KOPT-K1 (cell line): ENCODE results near the gene MAJIN.
A peak's percentile ranks its signal among the peaks of the same experiment; 100 is the strongest.

Source experiments
- H3K27ac ChIP-seq: fragments of 200-600 bp; sonication (generic); 2 replicates; pipeline ENCODE4 v1.5.1; 2016; ENCODE audit warnings: antibody characterized with exemption, mild to moderate bottlenecking, low read depth, low read length; ENCODE audit not compliant: poor library complexity, severe bottlenecking
- H3K36me3 ChIP-seq: fragments of 200-600 bp; sonication (generic); 2 replicates; pipeline ENCODE4 v1.5.1; 2017; ENCODE audit warnings: antibody characterized with exemption, mild to moderate bottlenecking, low read length, moderate library complexity; ENCODE audit not compliant: insufficient read depth
- H3K9me3 ChIP-seq: fragments of 200-600 bp; sonication (generic); 2 replicates; pipeline ENCODE4 v1.5.1; 2017; ENCODE audit warnings: antibody characterized with exemption, low read length, mild to moderate bottlenecking; ENCODE audit not compliant: insufficient read depth, poor library complexity, severe bottlenecking

MAJIN gene

DNA sequence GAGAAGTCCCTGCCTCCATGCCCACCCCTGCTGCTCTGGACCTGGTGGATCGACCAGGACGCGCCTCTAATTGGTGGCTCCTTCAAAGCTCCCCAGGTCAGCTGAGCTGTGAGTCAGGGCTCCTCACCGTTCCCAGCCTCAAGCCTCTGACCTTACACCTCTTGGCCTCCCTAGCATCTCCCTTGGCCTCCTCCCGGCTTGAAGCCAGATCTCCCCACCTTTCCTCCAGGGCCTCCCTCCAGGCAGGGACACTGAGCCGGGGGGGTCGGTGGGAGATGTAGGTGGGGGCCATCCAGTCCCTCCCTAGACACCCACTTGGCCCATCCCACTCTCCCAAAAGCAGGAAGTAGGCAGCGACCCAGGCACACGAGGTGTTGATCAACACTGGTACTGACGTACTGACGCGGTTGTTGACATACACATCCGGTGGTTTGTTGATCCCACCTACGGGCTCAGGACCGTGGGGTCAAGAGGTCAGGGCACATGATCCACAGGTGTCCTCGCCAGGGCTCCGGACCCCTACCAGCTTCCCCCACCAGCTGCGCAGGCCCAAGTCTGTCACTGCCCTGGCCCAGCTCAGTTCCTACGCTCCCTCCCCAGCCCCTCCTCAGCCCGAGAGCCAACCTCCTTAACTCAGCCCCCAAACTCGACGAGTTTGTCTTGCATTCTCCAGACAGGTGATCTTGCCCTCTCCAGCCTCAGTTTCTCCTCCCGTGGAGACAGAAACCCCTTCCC is 55.7 kb downstream of the MAJIN start:
- no peaks in the 10 kb centered on the region for H3K9me3 ChIP-seq
- H3K27ac ChIP-seq = peak overlapping the region; percentile 76
- peaks cover 27% of the 10 kb centered on the region for H3K36me3 ChIP-seq

DNA sequence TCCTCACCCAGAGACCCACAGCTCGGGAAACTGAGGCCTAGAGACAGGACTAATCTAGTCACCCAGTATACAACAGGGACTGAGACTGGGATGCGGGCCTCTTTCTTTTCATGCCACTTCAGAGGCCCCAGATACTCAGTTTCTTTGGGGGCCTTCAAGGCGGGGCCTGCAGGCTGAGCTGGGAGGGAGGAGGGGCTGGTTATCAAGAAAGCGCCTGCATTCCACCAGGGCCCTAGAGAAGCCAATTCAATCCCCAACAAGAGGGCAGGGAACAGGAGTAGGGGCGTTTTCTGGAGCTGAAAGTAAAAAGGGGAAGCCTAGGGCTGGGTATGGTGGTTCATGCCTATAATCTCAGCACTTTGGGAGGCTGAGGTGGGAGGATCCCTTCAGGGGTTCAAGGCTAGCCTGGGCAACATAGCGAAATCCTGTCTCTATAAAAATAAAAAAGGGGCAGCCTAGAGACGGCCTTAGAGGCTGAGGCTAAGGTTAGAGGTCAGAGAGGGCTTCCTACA is 56.5 kb downstream of the MAJIN start:
- no peaks in the 10 kb centered on the region for H3K9me3 ChIP-seq
- peak overlapping the region; percentile 76 for H3K27ac ChIP-seq
- peaks cover 35% of the 10 kb centered on the region for H3K36me3 ChIP-seq

DNA sequence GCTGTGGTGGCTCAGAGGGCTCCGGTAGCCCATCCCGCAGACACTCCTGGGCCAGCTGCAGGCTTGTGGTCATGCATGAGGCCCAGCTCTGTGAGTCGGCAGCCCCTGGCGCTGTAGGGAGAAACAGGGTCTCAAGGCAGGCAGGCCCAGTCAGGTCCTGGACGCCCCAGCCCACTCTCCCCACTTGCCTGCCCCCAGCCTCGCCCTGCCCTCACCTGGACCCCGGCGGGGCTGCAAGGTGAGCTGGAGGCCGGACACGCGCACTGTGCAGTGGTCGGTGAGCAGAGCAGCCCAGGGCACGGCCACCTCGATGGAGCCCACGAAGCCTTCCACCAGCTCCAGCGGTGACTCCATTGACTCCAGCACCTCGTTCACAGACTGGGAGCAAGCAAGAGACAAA is 57.8 kb downstream of the MAJIN start:
- Histone ChIP-seq H3K9me3 (no peaks in the 10 kb centered on the region), H3K36me3 (peaks cover 48% of the 10 kb centered on the region), H3K27ac (no peak overlapping the region)

DNA sequence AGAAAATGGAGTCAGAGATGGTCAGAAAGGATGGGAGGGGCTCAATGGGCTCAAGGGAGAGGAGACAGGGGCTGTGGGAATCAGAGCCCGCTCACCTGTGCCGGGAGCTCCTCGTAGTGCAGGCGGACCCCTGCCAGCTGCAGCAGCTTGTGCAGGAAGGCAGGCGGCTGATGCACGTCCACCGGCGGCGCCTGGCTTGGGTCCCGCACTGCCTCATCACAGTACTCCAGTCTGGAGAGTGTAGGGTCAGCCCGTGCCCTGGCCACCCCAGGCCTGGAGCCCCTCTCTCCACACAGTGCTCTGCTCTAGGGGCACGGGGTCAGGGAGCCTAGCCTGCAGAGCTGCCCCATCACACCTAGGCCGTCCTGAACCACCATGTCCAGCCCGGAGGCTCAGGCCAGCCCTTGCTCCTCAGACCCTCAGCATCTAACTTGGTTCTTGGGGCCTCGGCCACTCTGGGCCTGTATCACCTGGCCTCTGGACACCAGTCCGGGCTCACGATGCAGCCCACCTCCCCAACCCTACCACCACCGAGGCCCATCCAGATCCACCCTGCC is 58.7 kb downstream of the MAJIN start:
- Histone ChIP-seq H3K9me3 (no peaks in the 10 kb centered on the region), H3K27ac (no peak overlapping the region), H3K36me3 (peaks cover 55% of the 10 kb centered on the region)

DNA sequence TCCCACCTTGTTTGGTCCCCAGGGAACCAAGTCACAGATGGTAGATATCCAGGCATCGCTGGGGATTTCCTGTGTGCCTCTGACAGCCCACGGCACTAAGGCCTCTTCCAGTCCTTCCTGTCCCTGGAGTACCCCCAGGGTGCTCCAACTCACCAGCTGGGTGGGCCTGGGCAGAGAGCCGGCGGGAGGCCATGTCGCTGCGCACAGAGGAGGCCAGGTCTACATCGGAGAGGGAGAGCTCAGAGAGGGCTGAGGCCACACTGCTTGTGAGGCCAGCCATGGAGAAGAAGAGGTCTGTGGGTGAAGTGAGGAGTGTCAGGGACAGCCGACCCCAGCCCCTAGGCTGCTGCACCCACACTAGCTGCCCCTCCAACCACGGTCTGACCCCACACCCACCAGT is 60.2 kb downstream of the MAJIN start:
- peaks cover 70% of the 10 kb centered on the region for H3K36me3 ChIP-seq
- no peak overlapping the region for H3K27ac ChIP-seq
- H3K9me3 ChIP-seq = no peaks in the 10 kb centered on the region

DNA sequence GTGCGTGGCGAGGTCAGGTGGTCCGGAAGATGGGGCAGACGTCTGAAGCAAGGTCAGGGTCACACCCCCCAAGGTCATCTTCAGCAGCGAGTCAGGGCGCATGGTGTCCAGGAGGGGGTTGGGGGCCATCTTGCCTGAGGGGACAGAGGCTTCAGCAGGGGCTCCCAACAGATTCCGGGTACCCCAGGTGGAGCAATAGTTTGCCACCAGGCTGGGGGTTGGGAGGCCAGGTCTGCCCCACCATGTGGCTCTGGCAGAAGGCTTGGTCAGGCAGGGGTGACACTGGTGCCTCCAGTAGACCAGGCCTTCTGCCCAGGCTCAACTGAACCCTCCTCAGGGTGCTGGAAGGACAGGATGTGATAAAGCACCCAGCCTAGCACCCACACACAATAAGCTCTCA is 60.8 kb downstream of the MAJIN start:
- Histone ChIP-seq H3K9me3 (no peaks in the 10 kb centered on the region), H3K36me3 (peaks cover 75% of the 10 kb centered on the region), H3K27ac (no peak overlapping the region)

DNA sequence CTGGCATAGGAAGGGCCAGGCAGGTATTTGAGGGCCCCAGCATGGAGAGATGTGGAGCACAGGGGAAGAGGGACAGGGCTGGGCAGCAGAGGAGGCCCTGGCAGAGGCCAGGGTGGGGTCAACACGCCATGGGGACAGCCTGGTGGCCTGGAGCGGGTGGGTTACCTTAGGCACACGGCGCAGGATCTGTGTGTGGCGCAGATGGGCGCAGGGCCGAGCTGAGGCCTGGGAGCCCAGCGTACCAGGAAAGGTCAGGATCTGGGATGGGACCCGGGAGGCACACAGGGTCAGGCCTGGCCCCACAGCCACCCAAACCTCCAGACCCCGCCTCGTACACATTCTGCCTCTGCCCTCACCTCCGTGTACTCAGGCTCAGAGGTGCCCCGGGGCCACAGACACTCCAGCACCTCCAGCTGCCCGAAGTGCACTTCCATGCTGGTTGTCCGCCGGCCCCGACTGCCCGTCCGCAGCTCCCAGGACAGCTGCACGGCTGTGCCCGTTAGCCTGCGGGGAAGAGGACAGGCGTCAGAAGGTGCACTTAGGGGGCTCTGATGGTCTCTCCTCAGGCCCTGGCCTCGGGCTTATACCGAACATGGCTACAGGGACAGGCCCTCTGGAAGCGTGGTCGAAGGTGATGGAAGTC is 61.3 kb downstream of the MAJIN start:
- no peak overlapping the region for H3K27ac ChIP-seq
- peaks cover 81% of the 10 kb centered on the region for H3K36me3 ChIP-seq
- H3K9me3 ChIP-seq = no peaks in the 10 kb centered on the region

DNA sequence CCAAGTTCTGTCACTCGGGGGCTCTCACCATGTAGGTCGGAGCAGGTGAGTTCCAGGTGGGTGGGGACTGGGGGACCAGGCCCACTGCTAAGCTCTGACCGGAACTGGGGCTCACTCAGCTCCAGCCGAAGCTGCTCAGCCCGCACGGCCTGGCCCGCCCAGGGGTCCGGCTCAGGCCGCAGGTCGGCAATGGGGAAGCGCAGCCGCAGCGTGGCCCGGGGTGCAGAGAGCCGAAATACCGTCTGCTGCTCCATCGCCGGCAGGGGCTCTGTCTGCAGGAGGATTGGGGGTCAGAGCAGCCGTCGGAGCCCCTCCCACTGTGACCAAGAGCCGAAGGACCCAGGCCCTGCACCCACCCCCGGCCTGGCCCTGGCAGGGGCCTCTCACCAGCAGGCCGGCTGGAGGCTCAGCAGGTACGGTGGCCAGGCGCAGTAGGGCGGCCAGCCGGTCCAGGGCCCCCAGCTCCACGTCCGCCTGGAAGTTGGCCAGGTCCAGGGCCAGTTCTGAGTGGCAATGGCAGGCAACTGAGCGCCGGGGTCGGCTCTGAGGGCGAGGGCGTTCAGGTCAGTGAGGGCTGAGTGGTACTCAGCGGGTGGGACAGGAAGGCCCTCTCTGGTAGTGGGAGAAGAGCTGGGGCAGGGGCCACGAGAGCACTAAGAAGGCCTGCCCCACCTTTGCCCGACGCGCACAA is 62.1 kb downstream of the MAJIN start:
- H3K36me3 ChIP-seq = peaks cover 83% of the 10 kb centered on the region

DNA sequence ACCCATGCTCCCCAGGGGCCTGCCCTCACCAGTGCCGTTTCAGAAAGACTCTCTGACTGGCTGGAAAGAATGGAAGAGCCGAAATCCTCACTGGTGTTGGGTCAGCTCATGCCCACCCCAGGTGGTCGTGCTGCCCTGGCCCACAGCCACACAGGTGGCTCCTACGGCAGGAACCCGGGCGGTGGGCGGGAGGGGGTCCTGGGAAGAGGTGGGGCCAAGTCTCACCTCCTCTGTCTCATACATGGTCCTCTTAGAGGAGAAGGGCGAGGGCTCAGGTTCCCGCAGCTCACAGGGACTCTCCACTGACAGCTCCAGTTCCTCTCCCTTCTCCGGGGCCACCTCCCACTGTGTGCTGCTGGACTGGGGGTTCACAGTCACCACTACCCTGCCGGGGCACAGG is 63.1 kb downstream of the MAJIN start:
- Histone ChIP-seq H3K36me3 (peaks cover 80% of the 10 kb centered on the region), H3K9me3 (no peaks in the 10 kb centered on the region), H3K27ac (no peak overlapping the region)

More for the DNA sequence above, 62.1 kb downstream of the MAJIN start:
- no peaks in the 10 kb centered on the region for H3K9me3 ChIP-seq
- H3K27ac ChIP-seq = no peak overlapping the region

DNA sequence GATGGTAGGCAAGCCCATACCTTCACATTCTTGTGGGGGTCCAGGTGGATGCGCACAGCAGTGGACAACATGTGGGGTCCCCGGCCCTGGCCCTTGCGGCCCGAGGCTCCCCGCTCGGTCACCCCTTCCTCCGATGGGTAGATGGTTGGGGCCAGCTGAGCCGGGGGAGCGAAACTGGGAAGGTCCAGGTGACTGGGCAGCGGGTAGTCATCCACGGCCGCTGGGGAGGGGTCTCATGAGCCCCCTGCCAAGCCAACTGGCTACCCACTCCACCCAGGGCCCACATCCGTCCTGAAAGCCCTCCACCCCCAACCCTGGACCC is 65.6 kb downstream of the MAJIN start:
- Histone ChIP-seq H3K36me3 (peaks cover 80% of the 10 kb centered on the region), H3K9me3 (no peaks in the 10 kb centered on the region), H3K27ac (no peak overlapping the region)

DNA sequence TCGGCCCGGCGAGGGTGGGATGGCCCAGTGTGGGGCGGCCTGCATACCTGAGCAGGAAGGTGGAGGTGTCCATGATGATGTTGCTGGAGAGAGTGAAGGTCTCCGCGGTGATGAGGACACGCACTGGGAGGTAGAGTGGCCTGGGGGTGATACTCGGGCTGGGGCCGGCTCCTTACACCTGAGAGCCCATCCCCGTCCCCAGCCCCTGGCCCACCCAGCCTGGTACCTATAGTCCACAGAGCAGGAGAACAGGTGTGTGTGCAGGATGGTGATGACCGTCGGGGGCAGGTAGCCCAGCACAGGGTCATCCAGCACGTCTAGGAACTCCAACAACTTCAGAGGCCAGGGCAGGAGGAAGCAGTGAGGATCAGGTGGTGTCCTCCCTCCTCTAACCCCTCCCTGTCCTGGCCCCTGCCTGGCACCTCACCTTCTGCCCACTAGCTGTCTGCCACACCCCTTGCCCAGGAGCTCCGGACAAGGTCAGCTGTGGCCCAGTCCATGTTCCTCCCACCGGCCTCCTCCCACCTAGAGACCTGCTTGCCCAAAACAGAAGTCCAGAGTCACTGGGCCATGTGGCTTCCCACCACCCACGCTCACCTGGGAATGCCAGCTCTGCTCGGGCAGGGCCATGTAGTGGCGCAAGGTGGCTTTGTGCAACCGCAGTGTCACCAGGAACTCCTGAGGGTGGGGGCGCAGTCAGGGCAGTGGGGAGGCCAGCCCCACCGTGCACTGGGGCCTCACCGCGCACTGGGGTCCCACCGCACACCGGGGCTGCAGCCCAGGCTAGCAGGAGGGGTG is 66.2 kb downstream of the MAJIN start:
- H3K27ac ChIP-seq = no peak overlapping the region
- no peaks in the 10 kb centered on the region for H3K9me3 ChIP-seq
- peaks cover 78% of the 10 kb centered on the region for H3K36me3 ChIP-seq

DNA sequence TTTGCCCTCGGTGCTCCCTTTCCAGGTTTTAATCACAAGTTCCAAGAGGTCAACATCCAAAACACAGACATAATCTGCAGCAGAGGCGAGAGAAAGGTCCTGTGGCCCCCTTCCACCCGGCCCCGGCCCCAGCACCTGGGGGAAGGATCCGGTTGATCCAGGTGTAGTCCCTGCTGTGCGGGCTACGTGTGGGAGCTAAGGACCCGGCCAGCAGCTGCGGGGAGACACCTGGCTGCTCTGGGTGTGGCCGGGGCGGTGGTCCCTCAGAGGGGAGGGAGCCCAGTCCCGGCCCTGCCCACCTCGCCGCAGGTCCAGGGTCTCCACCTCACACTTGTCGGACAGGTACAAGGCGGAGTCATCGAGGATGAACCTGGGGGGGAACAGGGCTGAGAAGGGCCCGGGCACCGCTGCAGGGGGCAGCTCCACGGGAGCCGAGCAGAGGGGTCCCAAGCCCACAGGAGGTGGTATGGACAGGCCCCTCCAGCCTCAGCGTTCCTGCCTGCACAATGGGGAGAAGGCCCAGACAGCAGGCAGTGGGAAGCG is 68.5 kb downstream of the MAJIN start:
- H3K27ac ChIP-seq = no peak overlapping the region
- peaks cover 64% of the 10 kb centered on the region for H3K36me3 ChIP-seq
- no peaks in the 10 kb centered on the region for H3K9me3 ChIP-seq

DNA sequence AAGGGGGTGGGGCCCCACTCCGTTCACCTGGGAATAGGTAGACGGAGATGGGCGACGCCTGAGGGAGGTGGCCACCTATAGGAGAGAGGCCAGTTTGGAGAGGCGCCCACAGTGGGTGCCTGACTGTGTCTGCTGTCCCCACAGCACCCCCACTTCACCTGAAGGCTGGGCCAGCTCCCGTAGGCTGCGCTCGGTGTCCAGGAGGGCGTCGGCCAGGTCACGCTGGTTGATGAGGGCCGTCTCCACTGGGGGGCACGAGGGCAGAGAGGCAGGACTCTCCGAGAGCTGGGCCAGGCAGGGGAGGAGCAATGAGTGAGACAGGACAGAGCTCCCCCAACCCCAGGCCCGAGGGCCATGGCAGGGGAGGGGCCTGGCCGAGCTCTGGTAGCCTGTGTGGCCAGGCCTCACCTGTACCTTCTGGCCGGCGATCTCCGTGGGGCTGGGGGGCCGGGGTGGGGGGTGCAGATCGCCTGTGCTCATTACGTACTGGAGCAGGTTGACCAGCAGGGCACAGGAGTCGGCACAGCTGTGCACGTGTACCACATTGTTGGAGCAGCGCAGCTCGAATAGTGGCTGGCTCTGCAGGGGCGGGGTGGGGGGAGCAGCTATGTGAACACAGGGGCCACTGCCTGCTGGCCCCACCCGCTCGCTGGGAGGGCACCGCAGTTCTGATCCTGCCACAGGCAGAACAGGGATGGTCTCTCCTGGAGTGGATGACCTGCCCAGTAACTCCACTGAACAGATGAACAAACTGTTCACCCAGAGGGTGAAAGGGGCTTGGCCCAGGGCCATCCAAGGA is 69.6 kb downstream of the MAJIN start:
- no peak overlapping the region for H3K27ac ChIP-seq
- peaks cover 66% of the 10 kb centered on the region for H3K36me3 ChIP-seq
- no peaks in the 10 kb centered on the region for H3K9me3 ChIP-seq

DNA sequence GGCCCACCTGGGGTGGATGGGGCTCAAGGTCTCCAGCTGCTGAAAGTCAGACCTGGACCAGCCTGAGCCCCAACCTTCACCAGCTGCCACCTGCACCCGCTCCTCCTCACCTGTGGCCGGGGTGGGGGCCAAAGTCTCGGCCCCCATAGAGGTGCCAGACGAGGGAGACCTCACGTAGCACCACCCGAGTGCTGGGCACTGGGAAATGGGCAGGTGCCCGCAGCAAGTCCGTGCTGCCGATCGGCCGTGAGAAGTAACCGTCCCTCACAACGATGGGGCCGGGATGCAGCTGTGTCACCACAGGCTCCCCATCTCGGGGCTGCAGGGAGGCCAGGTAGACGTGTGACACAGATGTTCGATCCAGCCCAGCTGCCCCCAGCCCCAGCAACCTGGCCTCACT is 71.1 kb downstream of the MAJIN start:
- Histone ChIP-seq H3K36me3 (peaks cover 64% of the 10 kb centered on the region), H3K27ac (no peak overlapping the region), H3K9me3 (no peaks in the 10 kb centered on the region)
